HTERT RPE-1 (cell line): ENCODE data around the gene BRIP1.
"Not testable (repeated sequence)": the region's sequence is repeated elsewhere in the genome, so short reads cannot be mapped to it uniquely, and the experiment has no call there.

Source experiments
- in situ Hi-C: fragments of 300-500 bp; cut with MboI; formaldehyde crosslinking; loops from 4 replicates; pipeline ENCODE4 v1.14.3; 2020; ENCODE audit warnings: low sequenced_read_pairs

The BRIP1 gene

DNA sequence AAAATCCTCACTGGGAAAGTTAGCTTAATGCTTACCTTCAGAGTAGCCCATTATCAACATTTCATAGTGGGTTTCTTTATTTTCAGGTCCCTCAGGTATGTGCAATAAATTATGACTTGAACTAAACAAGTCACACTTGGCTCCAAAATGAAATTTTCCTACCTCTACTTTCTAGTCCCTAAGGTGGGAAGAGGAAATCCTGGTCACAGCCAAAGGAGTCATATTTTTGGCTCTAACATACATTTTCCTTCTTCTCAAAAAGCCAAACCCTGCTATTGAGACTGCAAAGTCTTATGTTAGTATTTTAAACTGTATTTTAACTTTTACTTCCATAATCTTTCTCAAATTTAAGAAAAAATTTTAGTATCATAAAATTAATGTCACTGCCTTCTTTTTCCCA lies 128.9 kb downstream of the BRIP1 start:
- in situ Hi-C loops, result no loop called here

DNA sequence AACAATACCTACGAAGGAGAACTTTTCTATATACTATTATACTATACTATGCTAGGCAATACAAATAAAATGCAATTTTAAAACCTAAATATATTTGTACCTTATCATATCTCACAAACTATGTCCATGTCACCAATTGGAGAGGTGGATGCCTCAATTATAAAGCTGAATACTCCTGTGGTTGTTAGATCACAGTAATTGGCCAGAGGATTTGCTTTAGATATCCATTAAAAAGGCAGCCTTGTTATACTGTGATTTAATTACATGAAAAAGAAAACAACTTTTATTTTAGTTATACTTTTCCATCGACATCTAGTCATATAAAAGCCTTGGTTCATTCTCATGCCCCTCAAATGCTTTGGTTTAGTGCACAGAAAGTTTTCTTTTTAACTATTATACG lies 129.3 kb downstream of the BRIP1 start:
- in situ Hi-C loops, result no loop called here

DNA sequence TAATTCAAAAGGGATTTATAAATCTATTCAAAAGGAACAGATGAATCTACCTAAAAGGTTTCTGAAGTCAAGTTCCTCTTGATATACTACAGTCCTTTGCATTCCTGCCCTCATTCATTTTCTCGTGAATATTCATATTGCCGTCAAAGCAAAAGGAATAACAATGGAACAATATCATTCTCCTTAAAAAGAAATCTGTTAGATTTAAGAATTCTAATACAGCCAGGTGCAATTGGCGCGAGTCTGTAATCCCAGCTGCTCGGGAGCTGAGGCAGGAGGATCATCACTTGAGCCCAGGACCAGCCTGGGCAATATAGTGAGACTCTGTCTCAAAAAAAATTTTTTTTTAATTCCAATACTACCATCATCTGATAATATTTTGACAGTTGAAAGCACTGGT lies 130.3 kb downstream of the BRIP1 start:
- in situ Hi-C loops, result no loop called here

DNA sequence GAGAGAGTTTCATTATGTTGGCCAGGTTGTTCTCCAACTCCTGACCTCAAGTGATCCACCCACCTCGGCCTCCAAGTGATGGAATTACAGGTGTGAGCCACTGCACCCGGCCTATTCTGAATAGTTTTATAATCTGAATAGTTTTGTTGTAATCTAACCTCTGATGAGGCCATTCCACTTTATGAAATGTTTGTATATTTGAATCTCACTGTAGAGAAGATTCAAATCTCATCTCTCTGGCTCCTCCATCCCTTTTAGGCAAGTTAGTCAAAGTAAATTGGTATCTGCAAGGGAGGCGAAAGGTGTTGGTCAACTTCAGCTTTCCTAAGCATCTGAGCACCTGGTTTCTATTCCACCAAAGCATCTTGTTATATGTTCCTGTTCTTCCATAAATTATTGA lies 131.2 kb downstream of the BRIP1 start:
- in situ Hi-C loops, result no loop called here

DNA sequence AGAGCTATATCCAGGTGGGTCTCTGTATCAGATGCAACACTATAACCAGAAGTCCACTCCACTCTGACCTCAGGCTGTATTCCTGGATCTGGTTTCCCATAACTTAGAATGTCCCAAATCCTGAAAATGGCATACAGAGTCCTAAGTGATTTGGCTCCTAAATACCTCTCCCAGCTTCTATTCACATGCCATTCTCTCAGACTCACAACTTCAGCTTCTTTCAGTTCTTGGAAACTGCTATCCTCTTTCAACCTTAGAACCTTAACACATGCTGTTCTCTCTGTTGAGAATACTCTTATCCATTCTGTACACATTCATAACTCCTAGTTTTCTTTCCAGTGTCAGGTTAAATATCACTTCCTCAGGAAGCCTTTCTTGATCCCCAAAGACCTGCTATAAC lies 132.0 kb downstream of the BRIP1 start:
- in situ Hi-C loops, result no loop called here

DNA sequence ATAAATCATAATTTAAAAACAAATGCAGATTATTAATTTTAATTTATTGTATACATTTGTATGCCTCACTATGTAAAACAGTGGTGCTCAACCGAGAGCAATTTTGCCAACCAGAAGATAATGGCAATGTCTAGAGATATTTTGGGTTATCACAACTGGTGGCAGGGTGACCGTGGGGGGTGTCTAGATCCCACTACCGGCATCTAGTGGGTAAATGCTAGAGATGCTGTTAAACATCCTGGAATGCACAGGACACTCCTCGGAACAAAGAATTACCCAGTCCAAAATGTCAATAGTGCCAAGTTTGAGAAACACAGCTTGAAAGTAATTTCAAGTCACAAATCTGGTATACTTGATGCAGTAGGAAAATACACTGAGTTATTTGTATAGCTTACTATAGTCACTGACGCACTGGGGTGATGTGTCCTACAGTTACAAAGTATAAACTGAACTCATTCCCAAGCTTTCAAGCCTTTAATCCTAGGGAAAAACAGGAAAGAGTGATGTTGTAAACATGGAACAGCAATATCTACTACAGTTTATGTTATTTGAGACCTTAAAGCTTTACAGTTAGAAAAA lies 133.5 kb downstream of the BRIP1 start:
- in situ Hi-C loops, result no loop called here

DNA sequence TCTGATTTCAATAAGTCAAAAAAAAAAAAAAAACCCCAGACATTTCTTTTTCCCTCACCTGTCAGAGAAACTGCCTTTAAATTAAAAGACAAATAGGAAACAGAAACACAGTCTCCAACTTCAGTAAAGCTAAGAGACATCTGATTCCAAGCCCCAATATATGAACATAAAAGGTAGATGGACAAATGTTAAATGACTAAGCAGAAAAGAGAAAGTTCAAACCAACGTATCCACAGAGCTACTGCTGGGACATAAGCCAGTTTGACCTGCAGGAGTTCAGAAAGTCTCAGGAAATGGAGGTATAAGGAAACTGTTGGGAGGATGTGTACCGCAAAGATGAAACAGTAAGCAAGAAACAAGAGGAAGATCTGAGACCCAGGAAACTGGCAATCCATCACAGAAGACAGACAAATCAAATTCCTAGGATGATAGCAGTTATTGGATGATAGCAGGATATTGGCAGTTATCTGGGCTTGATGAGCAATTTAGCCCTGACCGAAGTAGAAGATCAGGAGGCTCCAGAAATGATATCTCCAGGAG lies 135.0 kb downstream of the BRIP1 start:
- in situ Hi-C loops, result no loop called here

DNA sequence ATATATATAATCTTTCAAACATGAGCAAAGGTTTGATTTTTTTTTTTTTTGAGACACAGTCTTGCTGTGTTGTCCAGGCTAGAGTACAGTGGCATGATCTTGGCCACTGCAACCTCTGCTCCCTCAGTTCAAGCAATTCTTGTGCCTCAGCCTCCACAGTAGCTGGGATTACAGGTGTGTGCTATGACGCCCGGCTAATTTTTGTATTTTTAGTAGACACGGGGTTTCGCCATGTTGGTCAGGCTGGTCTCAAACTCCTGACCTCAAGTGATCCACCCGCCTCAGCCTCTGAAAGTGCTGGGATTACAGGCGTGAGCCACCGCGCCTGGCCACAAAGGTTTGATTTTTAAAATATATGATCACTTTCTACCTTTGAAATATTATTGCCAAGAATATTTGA lies 135.5 kb downstream of the BRIP1 start:
- in situ Hi-C loops, result not testable (repeated sequence)

DNA sequence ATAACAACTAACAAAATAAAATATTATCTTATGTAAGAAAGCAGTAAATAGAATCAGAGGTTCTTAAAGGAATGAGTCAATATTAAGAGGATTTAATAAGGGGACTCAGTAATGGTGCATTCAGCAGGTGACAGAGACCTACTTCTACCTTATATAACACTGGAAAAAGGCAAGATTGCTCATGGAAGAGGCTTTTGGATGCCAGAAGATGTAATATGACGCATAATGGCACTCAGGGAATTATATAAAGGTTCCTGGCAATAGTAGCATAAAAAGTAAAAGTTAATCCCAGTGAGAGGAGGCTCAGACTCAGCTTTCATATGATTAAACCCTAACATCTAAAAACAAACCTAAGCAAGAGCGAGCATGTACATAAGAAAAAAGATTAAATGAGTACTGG lies 136.4 kb downstream of the BRIP1 start:
- in situ Hi-C loops, result no loop called here

DNA sequence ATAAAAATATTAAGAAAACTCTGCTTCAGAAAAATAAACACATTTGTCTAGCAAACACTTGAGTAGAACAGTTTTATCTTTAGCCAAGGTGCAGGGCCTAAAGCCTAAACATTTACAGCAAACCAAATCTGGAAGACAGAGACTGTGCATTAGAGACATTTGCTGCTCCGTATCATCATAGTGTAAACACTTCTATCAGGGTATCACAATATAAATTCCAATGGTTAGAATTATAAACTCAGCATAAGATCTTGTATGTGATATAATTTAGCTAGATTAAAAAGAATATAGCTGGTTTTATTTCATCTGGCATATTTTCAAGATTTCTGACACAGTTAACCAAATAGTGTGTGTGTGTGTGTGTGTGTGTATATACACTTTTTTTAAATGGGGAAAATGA lies 138.6 kb downstream of the BRIP1 start:
- in situ Hi-C loops, result no loop called here

DNA sequence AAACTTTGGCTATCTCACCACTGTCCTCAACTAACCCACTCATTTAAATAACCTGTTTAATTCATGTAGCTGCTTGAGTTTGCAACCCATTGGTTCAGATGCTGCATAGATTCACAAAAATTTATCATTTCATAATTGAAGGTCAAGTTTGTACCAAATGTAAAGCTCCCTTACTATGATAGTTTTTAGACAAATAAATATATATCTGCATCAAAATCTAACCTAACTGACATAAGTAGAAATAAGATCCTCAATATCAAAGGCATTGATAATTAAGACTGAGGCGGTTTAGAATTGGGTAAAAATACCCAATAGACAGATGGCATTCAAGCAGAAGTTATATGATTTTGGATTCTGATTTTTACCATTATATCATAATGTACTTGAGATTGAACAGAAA lies 139.4 kb downstream of the BRIP1 start:
- in situ Hi-C loops, result no loop called here

DNA sequence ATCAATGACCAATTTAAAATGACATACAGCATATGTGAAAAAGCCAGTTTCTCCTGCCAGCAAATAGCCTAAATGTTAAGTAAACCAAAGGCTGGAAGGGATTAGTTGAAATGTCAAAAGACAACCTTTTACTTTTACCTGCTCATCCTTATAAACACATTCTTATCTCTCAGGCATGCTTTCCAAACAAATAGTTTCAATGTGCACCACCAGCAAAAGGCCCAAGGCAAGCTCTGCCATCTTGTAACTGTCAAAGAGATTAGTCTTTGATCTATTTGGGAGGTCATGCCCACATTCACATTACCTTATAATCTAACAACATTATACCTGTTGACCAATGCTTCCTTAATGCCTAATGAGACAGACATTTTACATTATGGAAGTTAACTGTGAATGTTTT lies 140.1 kb downstream of the BRIP1 start:
- in situ Hi-C loops, result no loop called here

DNA sequence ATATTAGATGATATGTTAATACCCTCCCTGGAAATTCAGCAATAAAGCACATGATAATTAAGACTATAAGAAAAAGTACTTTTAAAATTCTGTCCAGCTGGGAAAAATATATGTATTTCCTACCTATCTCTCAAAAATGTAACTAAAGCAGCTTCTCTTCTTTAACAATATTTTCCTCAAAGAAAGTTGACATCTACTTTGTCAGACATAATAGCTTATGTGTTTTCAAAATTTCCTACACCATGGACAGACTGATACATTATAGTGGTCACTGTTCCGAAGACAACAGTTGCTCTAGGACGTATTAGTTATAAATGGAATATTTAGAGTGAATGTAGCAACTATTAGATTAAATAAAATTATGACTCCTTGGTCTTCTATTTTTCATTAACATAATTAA lies 140.9 kb downstream of the BRIP1 start:
- in situ Hi-C loops, result no loop called here

DNA sequence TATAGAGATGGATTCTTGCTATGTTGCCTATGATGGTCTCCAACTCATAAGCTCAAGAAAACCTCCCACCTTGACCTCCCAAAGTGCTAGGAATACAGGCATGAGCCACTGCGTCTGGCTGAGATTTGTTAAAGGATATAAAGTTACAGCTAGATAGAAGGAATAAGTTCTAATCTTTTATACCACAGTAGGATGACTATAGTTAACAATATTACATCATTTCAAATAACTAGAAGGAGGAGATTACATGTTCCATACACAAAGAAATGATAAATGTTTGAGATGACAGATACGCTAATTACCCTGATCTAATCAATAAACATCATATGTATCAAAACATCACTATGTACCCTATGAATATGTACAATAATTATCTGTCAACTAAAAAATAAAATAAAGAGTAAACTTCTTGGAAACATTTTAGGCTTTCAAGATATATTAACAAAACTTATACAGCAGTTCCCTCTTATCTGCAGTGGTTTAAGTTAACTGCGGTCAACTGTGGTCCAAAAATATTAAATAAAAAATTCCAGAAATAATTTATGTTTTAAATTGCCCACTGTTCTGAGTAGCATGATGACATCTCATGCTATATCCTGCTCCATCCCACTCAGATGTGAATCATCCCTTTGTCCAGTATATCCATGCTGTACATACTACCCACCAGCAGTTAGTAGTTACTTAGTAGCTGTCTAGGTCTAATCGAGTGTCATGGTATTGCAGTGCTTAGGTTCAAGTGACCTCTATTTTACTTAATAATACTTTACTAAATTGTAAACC lies 143.1 kb downstream of the BRIP1 start:
- in situ Hi-C loops, result no loop called here

DNA sequence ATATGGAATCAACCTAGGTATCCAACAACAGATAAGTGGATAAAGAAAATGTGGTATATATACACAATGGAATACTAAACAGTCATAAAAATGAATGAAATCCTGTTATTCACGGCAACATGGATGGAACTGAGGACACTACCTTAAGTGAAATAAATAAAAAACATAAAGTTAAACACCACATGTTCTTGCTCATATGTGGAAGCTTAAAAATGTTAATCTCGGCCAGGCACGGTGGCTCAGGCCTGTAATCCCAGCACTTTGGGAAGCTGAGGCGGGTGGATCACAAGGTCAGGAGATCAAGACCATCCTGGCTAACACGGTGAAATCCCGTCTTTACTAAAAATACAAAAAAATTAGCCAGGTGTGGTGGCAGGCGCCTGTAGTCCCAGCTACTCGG lies 144.1 kb downstream of the BRIP1 start:
- in situ Hi-C loops, result not testable (repeated sequence)

DNA sequence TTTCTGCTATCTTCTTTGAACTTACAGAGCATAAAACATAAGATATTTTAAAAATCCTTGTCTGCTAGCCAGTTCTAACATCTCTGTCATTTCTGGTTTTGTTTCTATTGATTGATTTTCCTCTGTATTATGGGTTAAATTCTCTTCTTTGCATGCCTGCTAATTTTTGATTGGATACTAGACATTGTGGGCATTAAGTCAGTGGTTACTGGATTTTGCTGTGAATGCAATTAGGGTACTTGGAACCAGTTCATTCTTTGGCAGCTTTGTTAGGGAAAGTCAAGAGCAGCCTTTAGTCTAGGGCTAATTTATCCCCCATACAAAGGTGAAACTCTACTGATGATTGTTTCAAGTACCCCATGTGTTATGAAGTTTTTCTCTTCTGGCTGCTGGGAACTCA lies 145.3 kb downstream of the BRIP1 start:
- in situ Hi-C loops, result no loop called here

DNA sequence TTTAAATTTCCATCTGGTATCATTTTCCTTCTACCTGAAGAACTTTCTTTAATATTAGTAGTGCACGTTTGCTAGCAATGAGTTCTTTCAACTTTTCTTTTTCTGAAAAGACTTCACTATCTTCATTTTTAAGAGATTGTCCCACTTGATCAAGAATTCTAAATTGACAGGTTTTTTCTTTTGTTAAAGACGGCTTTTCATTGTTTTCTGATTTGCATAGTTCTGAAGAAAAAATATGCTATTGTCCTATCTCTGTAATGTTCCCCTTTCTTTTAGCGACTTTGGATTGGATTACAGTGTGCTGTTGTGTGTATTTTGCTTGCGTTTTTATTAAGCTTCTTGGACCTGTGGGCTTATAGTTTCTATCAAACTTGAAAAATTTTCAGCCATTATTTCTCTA lies 146.0 kb downstream of the BRIP1 start:
- in situ Hi-C loops, result no loop called here

DNA sequence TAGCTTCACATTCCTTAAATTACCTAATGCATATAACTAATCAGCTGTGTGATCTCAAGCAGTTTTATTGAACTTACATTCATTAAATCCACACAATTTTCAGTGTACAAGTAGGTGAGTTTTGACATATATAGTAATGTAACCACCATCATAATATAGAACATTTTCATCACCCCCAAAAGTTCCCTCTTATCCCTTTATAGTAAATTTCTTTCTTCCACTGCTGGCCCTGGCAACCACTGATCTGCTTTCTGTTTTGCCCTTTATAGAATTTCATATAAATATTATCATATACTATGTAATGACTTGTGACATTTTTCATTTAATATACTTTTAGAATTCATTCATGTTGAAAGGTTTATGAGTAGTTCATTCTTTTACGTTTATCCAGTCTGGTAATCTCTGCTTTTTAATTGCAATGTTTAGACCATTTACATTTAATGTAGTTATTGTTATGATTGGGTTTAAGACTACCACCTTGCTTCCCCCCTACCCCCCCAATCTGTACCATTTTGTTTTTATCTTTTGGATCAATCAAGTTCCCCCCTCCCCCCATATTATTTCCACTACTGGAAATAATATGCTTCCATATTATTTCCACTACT lies 147.0 kb downstream of the BRIP1 start:
- in situ Hi-C loops, result no loop called here

DNA sequence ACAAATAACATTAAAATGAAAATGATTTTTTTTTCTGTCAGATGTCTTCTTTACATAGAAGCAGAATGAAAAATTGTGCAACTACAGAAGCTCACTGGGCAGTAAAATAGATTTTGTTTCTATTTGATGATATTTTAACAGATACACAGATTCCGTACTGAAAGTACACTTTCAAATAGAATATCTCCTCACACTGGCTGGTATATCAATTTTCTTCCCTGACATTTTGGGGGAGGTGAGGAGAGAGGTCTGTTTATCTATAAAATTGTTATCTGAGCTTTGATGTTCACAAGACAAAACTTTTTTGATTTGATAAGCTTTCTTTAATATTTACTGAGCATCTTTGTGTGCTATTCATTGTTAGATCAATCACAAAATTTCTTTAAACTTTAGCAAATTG lies 148.0 kb downstream of the BRIP1 start:
- in situ Hi-C loops, result no loop called here

DNA sequence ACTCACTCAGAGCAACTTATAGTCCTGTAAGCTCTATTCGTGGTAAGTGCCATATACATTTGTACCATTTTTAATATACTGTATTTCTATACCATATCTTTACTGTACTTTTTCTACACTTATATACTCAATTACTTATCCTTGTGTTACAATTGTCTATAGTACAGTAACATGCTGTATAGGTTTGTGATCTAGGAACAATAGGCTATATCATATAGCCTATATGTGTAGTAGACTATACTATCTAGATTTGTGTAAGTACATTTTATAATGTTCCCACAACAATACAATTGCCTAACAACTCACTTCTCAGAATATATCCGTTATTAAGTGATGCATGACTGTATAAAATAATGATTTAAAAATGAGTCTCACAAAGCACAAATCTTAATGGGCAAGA lies 149.0 kb downstream of the BRIP1 start:
- in situ Hi-C loops, result no loop called here

DNA sequence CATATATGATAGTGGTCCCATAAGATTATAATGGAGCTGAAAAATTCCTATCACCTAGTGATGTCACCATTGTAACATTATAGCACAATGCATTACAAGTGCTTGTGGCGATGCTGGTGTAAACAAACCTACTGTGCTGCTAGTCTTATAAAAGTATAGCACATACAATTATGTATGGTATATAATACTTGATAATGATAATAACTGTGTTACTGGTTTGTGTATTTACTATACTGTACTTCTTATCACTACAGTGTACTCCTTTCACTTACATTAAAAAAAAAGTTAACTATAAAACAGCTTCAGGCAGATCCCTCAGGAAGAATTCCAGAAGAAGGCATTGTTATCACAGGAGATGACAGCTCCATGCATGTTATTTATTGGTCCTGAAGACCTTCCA lies 150.3 kb downstream of the BRIP1 start:
- in situ Hi-C loops, result no loop called here

DNA sequence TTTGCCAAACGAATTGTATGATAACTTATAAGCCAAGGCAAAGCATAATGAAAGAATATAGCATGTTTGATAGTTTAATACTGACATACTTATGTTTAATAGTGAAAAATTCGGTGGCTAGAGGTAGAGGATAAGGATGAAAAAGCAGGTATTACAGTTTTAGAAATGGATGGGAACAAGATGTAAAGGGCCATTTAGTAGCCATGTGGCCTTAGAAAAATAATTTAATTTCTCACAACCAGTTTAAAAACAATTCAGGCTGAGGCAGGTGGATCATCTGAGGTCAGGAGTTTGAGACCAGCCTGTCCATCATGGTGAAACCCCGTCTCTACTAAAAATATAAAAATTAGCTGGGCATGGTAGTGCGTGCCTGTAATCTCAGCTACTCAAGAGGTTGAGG lies 152.8 kb downstream of the BRIP1 start:
- in situ Hi-C loops, result no loop called here
